ENCODE results near the gene MKLN1. TPM values are rescaled to one million over a fixed set of nuclear protein-coding genes. Genes with fewer than 3 reads are reported as not detected.

MKLN1 gene
- total RNA-seq, 1 experiment from 2014 or later: 48.5 TPM

DNA sequence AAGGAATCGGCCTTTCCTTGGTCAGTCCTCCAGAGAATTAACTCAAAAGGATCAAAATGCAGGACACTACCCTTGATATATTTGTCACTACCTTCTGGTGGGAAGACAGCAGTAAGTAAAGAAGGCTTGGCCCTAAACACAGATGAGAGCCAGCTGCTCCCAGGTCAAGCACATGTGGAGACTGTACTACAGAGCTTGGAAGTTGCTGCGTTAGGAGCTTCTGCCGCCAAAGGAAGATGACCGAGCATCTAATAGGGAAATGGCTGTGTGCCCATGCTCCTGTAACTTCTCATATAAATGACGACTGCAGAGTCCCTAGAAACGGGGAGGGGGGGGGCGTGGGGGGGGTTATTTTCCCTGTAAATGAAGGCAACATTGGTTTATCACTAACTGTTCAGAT, 169.8 kb downstream of the MKLN1 start:
- H3K9ac ChIP-seq (ENCODE audit: low read length): no peak overlapping the region

More for the DNA sequence above, 169.8 kb downstream of the MKLN1 start:
- H3K4me3 ChIP-seq (replicated peaks in 1 of 2; ENCODE audit: low read depth in 1 of 2, low read length in 2 of 2): no peak overlapping the region
- no peaks in the 10 kb centered on the region for H3K79me2 ChIP-seq (ENCODE audit: insufficient read depth, low read length)
- H3K27ac ChIP-seq (ENCODE audit: low read depth, low read length): no peak overlapping the region
- no peaks in the 10 kb centered on the region for H3K9me2 ChIP-seq (ENCODE audit: insufficient read depth)
- no peaks in the 10 kb centered on the region for H3K4me1 ChIP-seq (ENCODE audit: control insufficient read depth in 1 of 2, insufficient read depth in 2 of 2, low read length in 2 of 2)
- ChIA-PET RAD21 (ENCODE audit: low non-redundant PET in 1 of 2, low total read pairs in 2 of 2, uncharacterized antibody in 2 of 2, unreplicated experiment in 2 of 2) (no interaction called here), POLR2A (no interaction called here), CTCF (interaction anchor here (0.6 kb wide), 1 partner anchor 15 kb away, joined by 5 read pairs; no protein-coding TSS in a partner anchor)
- no peaks in the 10 kb centered on the region for H3K27me3 ChIP-seq (ENCODE audit: insufficient read depth, low read length)
- no peaks in the 10 kb centered on the region for H4K20me1 ChIP-seq (ENCODE audit: insufficient read depth)
- TF ChIP-seq, protein P1, sequence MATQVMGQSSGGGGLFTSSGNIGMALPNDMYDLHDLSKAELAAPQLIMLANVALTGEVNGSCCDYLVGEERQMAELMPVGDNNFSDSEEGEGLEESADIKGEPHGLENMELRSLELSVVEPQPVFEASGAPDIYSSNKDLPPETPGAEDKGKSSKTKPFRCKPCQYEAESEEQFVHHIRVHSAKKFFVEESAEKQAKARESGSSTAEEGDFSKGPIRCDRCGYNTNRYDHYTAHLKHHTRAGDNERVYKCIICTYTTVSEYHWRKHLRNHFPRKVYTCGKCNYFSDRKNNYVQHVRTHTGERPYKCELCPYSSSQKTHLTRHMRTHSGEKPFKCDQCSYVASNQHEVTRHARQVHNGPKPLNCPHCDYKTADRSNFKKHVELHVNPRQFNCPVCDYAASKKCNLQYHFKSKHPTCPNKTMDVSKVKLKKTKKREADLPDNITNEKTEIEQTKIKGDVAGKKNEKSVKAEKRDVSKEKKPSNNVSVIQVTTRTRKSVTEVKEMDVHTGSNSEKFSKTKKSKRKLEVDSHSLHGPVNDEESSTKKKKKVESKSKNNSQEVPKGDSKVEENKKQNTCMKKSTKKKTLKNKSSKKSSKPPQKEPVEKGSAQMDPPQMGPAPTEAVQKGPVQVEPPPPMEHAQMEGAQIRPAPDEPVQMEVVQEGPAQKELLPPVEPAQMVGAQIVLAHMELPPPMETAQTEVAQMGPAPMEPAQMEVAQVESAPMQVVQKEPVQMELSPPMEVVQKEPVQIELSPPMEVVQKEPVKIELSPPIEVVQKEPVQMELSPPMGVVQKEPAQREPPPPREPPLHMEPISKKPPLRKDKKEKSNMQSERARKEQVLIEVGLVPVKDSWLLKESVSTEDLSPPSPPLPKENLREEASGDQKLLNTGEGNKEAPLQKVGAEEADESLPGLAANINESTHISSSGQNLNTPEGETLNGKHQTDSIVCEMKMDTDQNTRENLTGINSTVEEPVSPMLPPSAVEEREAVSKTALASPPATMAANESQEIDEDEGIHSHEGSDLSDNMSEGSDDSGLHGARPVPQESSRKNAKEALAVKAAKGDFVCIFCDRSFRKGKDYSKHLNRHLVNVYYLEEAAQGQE (IDR thresholded peaks at IDR 0.05; ENCODE audit: low read depth): no peak
- TF ChIP-seq, protein P2, sequence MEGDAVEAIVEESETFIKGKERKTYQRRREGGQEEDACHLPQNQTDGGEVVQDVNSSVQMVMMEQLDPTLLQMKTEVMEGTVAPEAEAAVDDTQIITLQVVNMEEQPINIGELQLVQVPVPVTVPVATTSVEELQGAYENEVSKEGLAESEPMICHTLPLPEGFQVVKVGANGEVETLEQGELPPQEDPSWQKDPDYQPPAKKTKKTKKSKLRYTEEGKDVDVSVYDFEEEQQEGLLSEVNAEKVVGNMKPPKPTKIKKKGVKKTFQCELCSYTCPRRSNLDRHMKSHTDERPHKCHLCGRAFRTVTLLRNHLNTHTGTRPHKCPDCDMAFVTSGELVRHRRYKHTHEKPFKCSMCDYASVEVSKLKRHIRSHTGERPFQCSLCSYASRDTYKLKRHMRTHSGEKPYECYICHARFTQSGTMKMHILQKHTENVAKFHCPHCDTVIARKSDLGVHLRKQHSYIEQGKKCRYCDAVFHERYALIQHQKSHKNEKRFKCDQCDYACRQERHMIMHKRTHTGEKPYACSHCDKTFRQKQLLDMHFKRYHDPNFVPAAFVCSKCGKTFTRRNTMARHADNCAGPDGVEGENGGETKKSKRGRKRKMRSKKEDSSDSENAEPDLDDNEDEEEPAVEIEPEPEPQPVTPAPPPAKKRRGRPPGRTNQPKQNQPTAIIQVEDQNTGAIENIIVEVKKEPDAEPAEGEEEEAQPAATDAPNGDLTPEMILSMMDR (IDR thresholded peaks at IDR 0.05 in 2 of 3, conservative IDR thresholded peaks at IDR 0.05 in 1 of 3; ENCODE audit: borderline replicate concordance in 1 of 3, insufficient read depth in 1 of 3, low read depth in 2 of 3, low read length in 2 of 3): no peak
- ATAC-seq: no peak
- H2AFZ ChIP-seq (ENCODE audit: low read depth, low read length, poor library complexity, severe bottlenecking): no peak overlapping the region
- H3K4me2 ChIP-seq (ENCODE audit: low read length): no peak overlapping the region
- H3K9me3 ChIP-seq (ENCODE audit: control insufficient read depth in 1 of 2, insufficient read depth in 1 of 2, low read depth in 1 of 2, low read length in 2 of 2): no peaks in the 10 kb centered on the region
- no TSS peak for BruUV-seq (replicated peaks)
- DNase-seq (ENCODE audit: low read depth, low spot score): no peak
- intact Hi-C loops (cut with micrococcal nuclease): no loop called here
- H3K36me3 ChIP-seq (ENCODE audit: control insufficient read depth in 1 of 2, insufficient read depth in 2 of 2, low read length in 2 of 2): peaks cover 0 to 3% of the 10 kb centered on the region in 2 experiments; a peak in 2 of 4 replicates

All from HCT116 (cell line).